ENCODE measurements around the gene ABCC4. TPM values are rescaled to one million over a fixed set of nuclear protein-coding genes. Genes with fewer than 3 reads are reported as not detected.
"Not testable (repeated sequence)": the region's sequence is repeated elsewhere in the genome, so short reads cannot be mapped to it uniquely, and the experiment has no call there.

The ABCC4 gene
- total and polyA plus RNA-seq, 2 experiments from 2014 or later: 4.3 to 12.2 TPM

DNA sequence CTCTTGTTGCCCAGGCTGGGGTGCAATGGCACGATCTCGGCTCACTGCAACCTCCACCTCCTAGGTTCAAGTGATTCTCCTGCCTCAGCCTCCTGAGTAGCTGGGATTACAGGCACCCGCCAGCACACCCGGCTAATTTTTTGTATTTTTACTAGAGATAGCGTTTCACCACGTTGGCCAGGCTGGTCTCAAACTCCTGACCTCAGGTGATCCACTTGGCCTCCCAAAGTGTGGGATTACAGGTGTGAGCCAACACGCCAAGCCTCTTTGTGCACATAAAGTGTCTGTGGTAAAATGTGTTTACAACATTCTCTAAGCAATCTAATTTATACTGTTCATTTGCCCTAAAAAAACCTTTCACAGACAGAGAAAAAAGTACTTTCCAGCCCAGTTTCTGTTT is 29.2 kb downstream of the ABCC4 start:
- H3K4me1 Mint-ChIP-seq: peaks cover 16% of the 10 kb centered on the region; the same call in 2 of the 3 replicates

DNA sequence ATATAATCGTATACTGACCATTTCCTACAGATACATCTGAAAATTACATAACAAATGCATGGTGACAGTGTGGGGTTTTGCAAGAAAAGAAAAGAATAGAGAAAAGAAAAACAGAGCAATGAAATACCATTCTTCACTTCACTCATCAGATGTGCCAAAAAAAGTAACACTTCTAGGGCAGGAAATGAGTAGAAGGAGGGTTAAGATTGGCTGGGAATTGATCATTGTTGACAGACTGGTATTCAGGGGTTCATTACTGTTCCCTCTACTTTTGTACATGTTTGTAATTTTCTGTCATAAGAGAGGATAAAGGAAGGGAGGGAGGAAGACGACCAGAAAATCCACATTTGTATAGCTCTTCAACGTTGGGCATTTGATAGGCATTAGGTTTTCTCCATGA is 31.5 kb downstream of the ABCC4 start:
- ATAC-seq (no peak), DNase-seq (ENCODE audit: low spot score) (no peak)
- TF ChIP-seq POLR2AphosphoS5 (IDR thresholded peaks at IDR 0.05; ENCODE audit: low read depth) (no peak), ZNF331 (CRISPR knock-in tag; IDR thresholded peaks at IDR 0.05; ENCODE audit: low read depth) (no peak), CREB1 (CRISPR knock-in tag; IDR thresholded peaks at IDR 0.05; ENCODE audit: low read depth) (no peak)
- TF ChIP-seq, protein P1, sequence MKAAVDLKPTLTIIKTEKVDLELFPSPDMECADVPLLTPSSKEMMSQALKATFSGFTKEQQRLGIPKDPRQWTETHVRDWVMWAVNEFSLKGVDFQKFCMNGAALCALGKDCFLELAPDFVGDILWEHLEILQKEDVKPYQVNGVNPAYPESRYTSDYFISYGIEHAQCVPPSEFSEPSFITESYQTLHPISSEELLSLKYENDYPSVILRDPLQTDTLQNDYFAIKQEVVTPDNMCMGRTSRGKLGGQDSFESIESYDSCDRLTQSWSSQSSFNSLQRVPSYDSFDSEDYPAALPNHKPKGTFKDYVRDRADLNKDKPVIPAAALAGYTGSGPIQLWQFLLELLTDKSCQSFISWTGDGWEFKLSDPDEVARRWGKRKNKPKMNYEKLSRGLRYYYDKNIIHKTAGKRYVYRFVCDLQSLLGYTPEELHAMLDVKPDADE (IDR thresholded peaks at IDR 0.05): no peak
- Mint-ChIP-seq H3K4me1 (peaks cover 16% of the 10 kb centered on the region; the same call in 2 of the 3 replicates), H3K9me3 (peaks cover 5% of the 10 kb centered on the region; the same call in 2 of the 3 replicates), H3K4me3 (no peak overlapping the region), H3K27me3 (ENCODE audit: insufficient read depth, low read depth, poor library complexity) (peaks cover 6% of the 10 kb centered on the region), H3K36me3 (ENCODE audit: low read depth) (peaks cover 14% of the 10 kb centered on the region), H3K27ac (no peak overlapping the region)
- H3K4me1 ChIP-seq (ENCODE audit: insufficient read depth): peaks cover 4% of the 10 kb centered on the region; the same call in 1 of the 2 replicates
- H3K27me3 ChIP-seq (ENCODE audit: insufficient read depth): no peaks in the 10 kb centered on the region
- H3K79me2 ChIP-seq (replicated peaks; ENCODE audit: insufficient read depth): 0 out of 2 replicates have a peak, but pooled peaks cover 4% of the 10 kb centered on the region
- no peak overlapping the region for H3K27ac ChIP-seq (ENCODE audit: low read depth)
- H4K20me1 ChIP-seq (replicated peaks; ENCODE audit: insufficient read depth): no peaks in the 10 kb centered on the region
- H2AFZ ChIP-seq: no peak overlapping the region
- H3F3A ChIP-seq (replicated peaks; ENCODE audit: low read depth): no peaks in the 10 kb centered on the region
- no peaks in the 10 kb centered on the region for H3K36me3 ChIP-seq (ENCODE audit: insufficient read depth)
- no peaks in the 10 kb centered on the region for H3K9me2 ChIP-seq (ENCODE audit: insufficient read depth)
- no peak overlapping the region for H3K4me3 ChIP-seq
- no peak overlapping the region for H3K4me2 ChIP-seq

More for the DNA sequence above, 29.2 kb downstream of the ABCC4 start:
- not testable (repeated sequence) for H3K27me3 ChIP-seq (ENCODE audit: insufficient read depth); H2AFZ ChIP-seq; H3K27ac ChIP-seq (ENCODE audit: low read depth); H4K20me1 ChIP-seq (replicated peaks; ENCODE audit: insufficient read depth); H3K4me3 Mint-ChIP-seq; H3K79me2 ChIP-seq (replicated peaks; ENCODE audit: insufficient read depth); H3K4me2 ChIP-seq; H3K36me3 Mint-ChIP-seq (ENCODE audit: low read depth); H3F3A ChIP-seq (replicated peaks; ENCODE audit: low read depth); DNase-seq (ENCODE audit: low spot score); H3K27me3 Mint-ChIP-seq (ENCODE audit: insufficient read depth, low read depth, poor library complexity); ATAC-seq; H3K27ac Mint-ChIP-seq; H3K9me3 Mint-ChIP-seq; H3K36me3 ChIP-seq (ENCODE audit: insufficient read depth); H3K4me1 ChIP-seq (ENCODE audit: insufficient read depth); H3K9me2 ChIP-seq (ENCODE audit: insufficient read depth); H3K4me3 ChIP-seq

DNA sequence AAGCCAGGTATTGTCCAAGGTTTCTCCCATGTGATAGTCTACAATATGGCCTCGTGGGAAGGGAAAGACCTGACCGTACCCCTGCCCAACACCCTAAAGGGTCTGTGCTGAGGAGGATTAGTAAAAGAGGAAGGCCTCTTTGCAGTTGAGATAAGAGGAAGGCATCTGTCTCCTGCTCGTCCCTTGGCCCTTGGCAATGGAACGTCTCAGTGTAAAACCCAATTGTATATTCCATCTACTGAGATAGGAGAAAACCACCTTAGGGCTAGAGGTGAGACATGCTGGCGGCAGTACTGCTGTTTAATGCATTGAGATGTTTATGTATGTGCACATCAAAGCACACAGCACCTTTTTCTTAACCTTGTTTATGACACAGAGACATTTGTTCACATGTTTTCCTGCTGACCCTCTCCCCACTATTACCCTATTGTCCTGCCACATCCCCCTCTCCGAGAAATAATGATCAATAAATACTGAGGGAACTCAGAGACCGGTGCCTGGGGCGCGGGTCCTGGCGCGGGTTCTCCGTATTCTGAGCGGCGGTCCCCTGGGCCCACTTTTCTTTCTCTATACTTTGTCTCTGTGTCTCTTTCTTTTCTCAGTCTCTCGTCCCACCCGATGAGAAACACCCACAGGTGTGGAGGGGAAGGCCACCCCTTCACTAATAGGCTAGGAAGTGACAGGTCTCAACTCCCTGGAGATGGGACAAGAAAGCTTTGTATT is 32.7 kb downstream of the ABCC4 start:
- H4K20me1 ChIP-seq (replicated peaks; ENCODE audit: insufficient read depth); H3K36me3 ChIP-seq (ENCODE audit: insufficient read depth); H3K27ac Mint-ChIP-seq; H3K4me1 Mint-ChIP-seq; H3K27me3 Mint-ChIP-seq (ENCODE audit: insufficient read depth, low read depth, poor library complexity); H3K9me3 Mint-ChIP-seq; H3F3A ChIP-seq (replicated peaks; ENCODE audit: low read depth); H3K27me3 ChIP-seq (ENCODE audit: insufficient read depth); H3K4me1 ChIP-seq (ENCODE audit: insufficient read depth); H3K79me2 ChIP-seq (replicated peaks; ENCODE audit: insufficient read depth); ATAC-seq; H3K27ac ChIP-seq (ENCODE audit: low read depth); DNase-seq (ENCODE audit: low spot score); H2AFZ ChIP-seq; H3K4me3 ChIP-seq; H3K9me2 ChIP-seq (ENCODE audit: insufficient read depth); H3K4me2 ChIP-seq; H3K4me3 Mint-ChIP-seq: not testable (repeated sequence)
- peaks cover 18% of the 10 kb centered on the region for H3K36me3 Mint-ChIP-seq (ENCODE audit: low read depth)
